Measurements from ENCODE around the gene DPEP1. TPM values are rescaled to one million over a fixed set of nuclear protein-coding genes. Genes with fewer than 3 reads are reported as not detected.

The DPEP1 gene
- total RNA-seq, 2 experiments from 2014 or later, result not detected

DNA sequence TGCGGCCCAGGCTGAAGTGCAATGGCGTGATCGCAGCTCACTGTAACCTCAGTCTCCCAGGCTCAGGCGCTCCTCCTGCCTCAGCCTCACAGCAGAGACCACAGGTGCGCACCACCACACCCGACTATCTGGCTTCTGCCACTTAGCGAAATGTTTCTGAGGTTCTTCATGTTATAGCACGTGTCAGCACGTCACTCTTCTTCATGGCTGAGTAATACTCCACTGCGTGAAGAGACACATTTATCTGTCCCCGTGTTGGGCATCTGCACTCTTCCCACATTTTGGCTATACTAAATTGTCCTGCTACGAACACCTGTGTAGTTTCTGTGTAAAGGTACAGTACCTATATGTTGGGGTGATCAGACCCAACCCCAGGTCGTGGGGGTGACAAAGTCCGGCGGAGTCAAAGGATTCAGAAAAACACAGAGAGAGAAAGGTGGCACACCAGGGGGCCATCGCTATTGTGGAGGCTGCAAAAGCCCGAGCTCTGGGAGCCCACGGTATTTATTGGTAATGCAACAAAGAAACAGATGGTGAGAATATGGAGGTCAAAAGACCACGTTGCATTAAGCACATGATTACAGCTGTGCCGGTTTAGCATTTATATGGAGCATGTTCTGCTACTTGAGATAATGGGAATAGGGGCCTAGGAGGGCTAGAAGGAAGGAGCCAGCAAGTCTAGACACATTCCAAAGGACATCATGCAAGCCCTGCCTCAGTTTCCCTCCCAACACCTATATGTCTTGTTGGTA, 851 bp upstream of the DPEP1 start:
- Mint-ChIP-seq H3K36me3 (peaks cover 5% of the 10 kb centered on the region), H3K4me3 (no peak overlapping the region), H3K4me1 (peaks cover 4% of the 10 kb centered on the region), H3K27me3 (no peaks in the 10 kb centered on the region), H3K27ac (no peak overlapping the region), H3K9me3 (peaks cover 2% of the 10 kb centered on the region)
- ATAC-seq (ENCODE audit: low read depth) (no peak), DNase-seq (no peak)
- POLR2A ChIA-PET, result interaction anchor here (0.7 kb wide), 1 partner anchor 32 kb away, joined by 3 read pairs; no protein-coding TSS in a partner anchor

DNA sequence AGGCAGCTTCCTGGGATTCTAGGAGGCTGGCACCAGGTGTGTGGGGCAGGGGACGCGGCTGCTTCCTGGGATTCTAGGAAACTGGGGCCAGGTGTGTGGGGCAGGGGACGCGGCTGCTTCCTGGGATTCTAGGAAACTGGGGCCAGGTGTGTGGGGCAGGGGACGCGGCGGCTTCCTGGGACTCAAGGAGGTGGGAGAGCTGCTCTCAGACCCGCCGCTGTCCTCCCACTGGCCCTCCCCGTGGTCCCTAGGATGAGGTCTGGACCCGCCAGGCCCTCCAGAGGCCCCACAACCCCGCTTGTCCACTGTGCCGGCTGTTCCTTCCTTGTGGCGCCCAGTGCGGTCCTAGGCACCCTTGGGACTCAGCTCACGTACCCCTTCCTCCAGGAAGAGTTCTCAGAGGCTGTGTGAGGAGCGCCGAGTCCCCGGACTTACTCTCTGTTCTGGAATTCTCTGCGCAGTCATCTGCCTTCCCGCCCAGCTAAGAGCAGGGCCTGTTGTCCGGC, 565 bp downstream of the DPEP1 start:
- H3K9me3 Mint-ChIP-seq, result peaks cover 2% of the 10 kb centered on the region
- POLR2A ChIA-PET, result no interaction called here
- peaks cover 4% of the 10 kb centered on the region for H3K4me1 Mint-ChIP-seq
- H3K4me3 Mint-ChIP-seq, result no peak overlapping the region
- H3K27ac Mint-ChIP-seq, result no peak overlapping the region
- ATAC-seq (ENCODE audit: low read depth) (no peak), DNase-seq (no peak)
- H3K36me3 Mint-ChIP-seq, result peaks cover 5% of the 10 kb centered on the region
- no peaks in the 10 kb centered on the region for H3K27me3 Mint-ChIP-seq

DNA sequence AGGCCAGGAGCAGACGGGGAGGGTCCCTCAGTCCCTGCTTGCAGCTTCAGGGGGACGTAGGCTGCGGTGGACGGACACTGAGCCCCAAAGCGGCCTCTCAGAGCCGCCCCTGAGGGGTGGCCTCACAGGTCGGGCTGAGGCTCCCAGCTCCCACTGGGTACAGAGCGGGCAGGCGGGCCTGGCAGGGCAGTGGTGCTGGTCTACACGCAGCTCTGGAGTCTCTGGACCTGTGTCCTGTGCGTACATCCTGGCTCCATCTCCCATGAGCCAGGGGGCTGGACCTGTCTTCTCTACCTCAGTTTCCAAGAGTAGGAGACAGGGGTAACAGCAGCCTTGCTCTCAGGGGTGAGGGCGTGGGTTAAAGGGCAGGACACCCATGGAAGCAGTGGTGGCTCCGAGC, 1.7 kb downstream of the DPEP1 start:
- no peaks in the 10 kb centered on the region for H3K27me3 Mint-ChIP-seq
- no peak for DNase-seq
- H3K36me3 Mint-ChIP-seq, result peaks cover 5% of the 10 kb centered on the region
- H3K4me3 Mint-ChIP-seq, result no peak overlapping the region
- peaks cover 4% of the 10 kb centered on the region for H3K4me1 Mint-ChIP-seq
- no peak overlapping the region for H3K27ac Mint-ChIP-seq
- POLR2A ChIA-PET, result no interaction called here
- no peak for ATAC-seq (ENCODE audit: low read depth)
- H3K9me3 Mint-ChIP-seq, result peaks cover 2% of the 10 kb centered on the region

DNA sequence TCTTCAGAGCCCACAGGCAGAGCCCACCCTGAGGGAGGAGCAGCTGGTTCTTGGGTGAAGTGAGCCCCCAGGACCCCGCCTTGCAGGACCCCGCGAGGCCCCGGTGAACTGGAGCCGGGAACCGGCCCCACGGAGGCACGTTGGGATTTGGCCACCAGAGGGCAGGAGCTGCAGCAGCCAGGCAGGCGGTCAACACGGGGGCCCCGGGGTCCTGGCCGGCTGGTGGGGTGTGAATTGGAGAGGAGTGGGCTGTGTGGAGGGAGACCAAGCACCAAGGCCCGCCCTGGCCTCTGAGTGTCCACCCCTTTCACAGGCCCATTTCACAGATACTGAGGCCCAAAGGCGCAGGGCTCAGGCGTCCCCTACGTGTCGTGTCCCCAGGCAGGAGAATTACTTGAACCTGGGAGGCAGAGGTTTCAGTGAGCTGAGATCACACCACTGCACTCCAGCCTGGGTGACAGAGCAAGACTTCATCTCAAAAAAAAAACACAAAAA, 2.2 kb downstream of the DPEP1 start:
- H3K27me3 Mint-ChIP-seq, result no peaks in the 10 kb centered on the region
- POLR2A ChIA-PET, result no interaction called here
- peaks cover 4% of the 10 kb centered on the region for H3K4me1 Mint-ChIP-seq
- H3K27ac Mint-ChIP-seq, result no peak overlapping the region
- H3K4me3 Mint-ChIP-seq, result no peak overlapping the region
- peaks cover 5% of the 10 kb centered on the region for H3K36me3 Mint-ChIP-seq
- ATAC-seq (ENCODE audit: low read depth), result no peak
- peaks cover 2% of the 10 kb centered on the region for H3K9me3 Mint-ChIP-seq
- no peak for DNase-seq

DNA sequence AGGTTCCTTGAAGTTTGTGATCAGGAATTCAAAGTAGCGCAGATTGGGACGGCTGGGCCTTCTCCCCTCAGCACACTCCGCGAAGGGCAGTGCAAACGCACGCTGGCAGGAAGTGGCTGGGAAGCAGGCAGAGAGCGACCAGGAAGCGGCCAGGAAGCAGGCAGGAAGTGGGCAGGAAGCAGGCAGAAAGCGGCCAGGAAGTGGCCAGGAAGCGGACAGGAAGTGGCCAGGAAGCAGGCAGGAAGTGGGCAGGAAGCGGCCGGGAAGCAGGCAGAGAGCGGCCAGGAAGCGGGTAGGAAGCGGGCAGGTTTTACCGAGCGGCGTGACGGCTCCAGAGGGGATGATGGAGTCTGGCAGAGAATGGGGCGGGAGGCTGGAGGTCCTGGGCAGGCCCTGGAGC, 3.2 kb downstream of the DPEP1 start:
- H3K4me3 Mint-ChIP-seq, result peak overlapping the region; percentile 47
- no peaks in the 10 kb centered on the region for H3K27me3 Mint-ChIP-seq
- ATAC-seq (ENCODE audit: low read depth) (no peak), DNase-seq (no peak)
- H3K9me3 Mint-ChIP-seq, result peaks cover 2% of the 10 kb centered on the region
- peaks cover 5% of the 10 kb centered on the region for H3K36me3 Mint-ChIP-seq
- POLR2A ChIA-PET, result no interaction called here
- H3K4me1 Mint-ChIP-seq, result peaks cover 4% of the 10 kb centered on the region
- peak overlapping the region; percentile 83 for H3K27ac Mint-ChIP-seq

DNA sequence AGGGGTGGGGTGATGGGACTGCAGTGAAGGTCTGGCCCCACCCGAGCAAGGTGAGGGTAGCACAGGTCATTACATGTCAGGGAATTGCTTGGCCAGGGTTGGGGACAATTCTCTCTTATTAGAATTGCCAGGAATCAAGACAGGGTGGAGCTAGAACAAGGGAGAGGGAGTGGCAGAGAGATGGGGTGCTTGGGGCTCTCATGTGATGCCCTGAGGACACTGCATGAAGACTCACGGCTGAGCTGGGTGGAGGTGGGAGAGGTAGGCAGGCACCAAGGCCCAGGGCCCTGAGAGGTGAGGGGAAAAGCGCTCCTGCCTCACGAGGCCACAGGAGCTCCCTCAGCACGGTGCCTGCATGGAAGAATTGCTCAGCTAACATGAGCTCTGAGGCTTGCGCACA, 3.6 kb downstream of the DPEP1 start:
- Mint-ChIP-seq H3K4me3 (peak overlapping the region; percentile 47), H3K4me1 (peaks cover 4% of the 10 kb centered on the region), H3K27ac (peak overlapping the region; percentile 83), H3K9me3 (peaks cover 2% of the 10 kb centered on the region), H3K36me3 (peaks cover 5% of the 10 kb centered on the region), H3K27me3 (no peaks in the 10 kb centered on the region)
- ATAC-seq (ENCODE audit: low read depth), result no peak
- POLR2A ChIA-PET, result no interaction called here
- DNase-seq, result no peak

DNA sequence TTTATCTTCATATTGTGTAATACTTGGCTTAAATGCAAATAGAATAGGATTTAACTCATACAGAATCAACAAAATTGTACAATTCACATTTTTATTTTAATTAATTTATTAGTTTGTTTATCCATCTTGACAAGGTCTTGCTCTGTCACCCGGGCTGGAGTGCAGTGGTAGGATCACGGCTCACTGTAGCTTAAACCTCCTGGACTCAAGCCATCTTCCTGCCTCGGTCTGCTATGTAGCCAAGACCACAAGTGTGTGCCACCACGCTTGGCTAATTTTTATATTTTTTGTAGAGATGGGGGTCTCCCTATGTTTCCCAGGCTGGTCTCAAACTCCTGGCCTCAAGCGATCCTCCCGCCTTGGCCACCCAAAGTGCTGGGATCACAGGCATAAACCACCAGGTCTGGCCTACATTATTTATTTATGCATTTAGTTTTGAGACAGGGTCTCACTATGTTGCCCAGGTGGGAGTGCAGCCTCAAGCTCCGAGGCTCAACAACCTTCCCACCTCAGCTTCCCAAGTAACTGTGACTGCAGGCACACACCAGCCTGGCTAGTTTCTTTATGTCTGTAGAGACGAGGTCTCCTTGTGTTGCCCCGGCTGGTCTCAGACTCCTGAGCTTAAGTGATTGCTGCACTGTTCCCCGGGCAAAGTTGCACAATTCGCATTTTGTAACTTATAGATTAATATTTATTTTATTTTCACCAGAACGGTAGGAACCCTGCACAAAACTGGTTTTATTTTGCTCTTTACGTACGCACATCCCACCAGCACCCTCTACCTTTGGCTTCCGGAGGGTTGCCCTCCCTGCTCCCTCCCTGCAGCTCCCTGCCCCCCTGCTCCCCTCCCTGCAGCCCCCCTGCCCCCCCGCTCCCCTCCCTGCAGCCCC, 4.9 kb downstream of the DPEP1 start:
- Mint-ChIP-seq H3K9me3 (peaks cover 2% of the 10 kb centered on the region), H3K4me1 (peaks cover 4% of the 10 kb centered on the region), H3K36me3 (peaks cover 5% of the 10 kb centered on the region), H3K27me3 (peaks cover 6% of the 10 kb centered on the region), H3K27ac (no peak overlapping the region), H3K4me3 (no peak overlapping the region)
- POLR2A ChIA-PET, result no interaction called here
- no peak for DNase-seq
- no peak for ATAC-seq (ENCODE audit: low read depth)

DNA sequence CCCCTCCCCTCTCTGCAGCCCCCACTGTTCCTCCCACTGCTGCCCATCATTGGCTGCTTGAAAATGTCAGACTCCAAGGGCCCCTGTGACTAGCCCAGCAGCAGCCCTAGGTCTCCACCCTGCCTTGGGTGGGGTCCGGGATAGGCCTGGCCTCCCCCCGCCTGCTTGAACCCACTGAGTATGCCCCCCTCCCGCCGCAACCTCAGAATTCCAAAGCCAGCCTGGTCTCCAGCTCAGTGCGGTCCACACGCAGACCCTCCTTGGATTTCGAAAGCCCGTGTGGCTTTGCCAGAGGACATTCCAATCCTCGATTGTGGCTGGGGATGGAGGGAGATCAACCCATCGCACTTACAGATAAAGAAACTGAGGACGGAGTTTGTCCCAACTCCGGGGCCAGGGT, 6.4 kb downstream of the DPEP1 start:
- peaks cover 6% of the 10 kb centered on the region for H3K4me1 Mint-ChIP-seq
- no peak overlapping the region for H3K4me3 Mint-ChIP-seq
- ATAC-seq (ENCODE audit: low read depth) (no peak), DNase-seq (no peak)
- H3K27ac Mint-ChIP-seq, result no peak overlapping the region
- H3K27me3 Mint-ChIP-seq, result peaks cover 16% of the 10 kb centered on the region
- POLR2A ChIA-PET, result no interaction called here
- peaks cover 5% of the 10 kb centered on the region for H3K36me3 Mint-ChIP-seq
- peaks cover 2% of the 10 kb centered on the region for H3K9me3 Mint-ChIP-seq

DNA sequence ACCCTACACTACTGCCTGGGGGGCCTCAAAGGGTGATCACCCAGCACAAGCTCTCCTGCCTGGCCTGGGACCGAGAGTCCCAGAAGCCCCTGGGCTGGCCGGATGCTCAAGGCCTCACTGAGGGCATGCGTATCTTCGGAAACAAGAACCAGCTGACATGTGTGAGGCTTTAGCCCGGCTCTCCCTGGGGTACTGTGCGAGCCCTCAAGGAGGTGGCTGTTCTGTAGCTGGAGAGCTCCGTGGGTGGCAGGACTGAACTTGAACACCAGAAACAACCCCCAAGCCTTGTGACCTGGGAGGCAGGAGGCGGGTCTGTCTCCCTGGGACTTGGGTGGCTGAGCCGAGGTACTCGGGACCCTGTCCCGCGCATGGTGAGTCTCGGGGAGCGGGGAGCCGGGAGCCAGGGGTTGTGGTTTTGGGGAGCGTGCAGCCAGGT, 7.0 kb downstream of the DPEP1 start:
- no peak for DNase-seq
- Mint-ChIP-seq H3K4me1 (peaks cover 6% of the 10 kb centered on the region), H3K27ac (no peak overlapping the region), H3K9me3 (peaks cover 2% of the 10 kb centered on the region), H3K36me3 (peaks cover 5% of the 10 kb centered on the region), H3K4me3 (no peak overlapping the region), H3K27me3 (peaks cover 20% of the 10 kb centered on the region)
- ATAC-seq (ENCODE audit: low read depth), result no peak
- POLR2A ChIA-PET, result no interaction called here

DNA sequence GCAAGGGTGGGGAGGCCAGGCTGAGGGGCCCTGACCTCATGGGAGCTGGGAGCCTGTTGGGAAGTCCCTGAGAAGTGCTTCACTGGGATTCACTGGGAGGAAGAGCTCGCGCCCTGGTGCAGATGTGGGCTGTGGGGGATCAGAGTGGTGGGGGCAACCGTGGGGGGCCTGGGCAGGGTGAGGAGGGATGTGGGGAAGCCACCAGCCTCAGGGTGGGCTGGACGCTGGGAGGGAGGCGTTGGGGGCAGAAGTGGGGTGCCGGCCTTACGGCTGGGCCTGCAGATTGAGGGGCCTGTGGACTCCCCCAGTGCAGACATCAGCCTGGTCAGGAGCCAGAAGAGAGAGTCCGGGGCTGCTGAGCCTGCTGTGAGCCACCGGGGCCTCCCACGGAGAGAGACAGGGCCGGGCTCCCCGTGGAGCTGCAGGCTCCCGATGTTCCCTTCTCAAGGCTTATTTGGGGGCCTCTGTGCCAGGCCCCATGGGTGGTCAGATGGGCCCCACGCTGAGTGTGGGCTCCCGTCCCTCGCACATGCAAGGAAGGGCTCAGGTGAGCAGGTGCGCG, 7.8 kb downstream of the DPEP1 start:
- no peak for ATAC-seq (ENCODE audit: low read depth)
- peaks cover 5% of the 10 kb centered on the region for H3K36me3 Mint-ChIP-seq
- H3K27me3 Mint-ChIP-seq, result peaks cover 21% of the 10 kb centered on the region
- no peak overlapping the region for H3K27ac Mint-ChIP-seq
- H3K9me3 Mint-ChIP-seq, result peaks cover 2% of the 10 kb centered on the region
- H3K4me1 Mint-ChIP-seq, result peaks cover 6% of the 10 kb centered on the region
- no peak for DNase-seq
- POLR2A ChIA-PET, result no interaction called here
- H3K4me3 Mint-ChIP-seq, result no peak overlapping the region

DNA sequence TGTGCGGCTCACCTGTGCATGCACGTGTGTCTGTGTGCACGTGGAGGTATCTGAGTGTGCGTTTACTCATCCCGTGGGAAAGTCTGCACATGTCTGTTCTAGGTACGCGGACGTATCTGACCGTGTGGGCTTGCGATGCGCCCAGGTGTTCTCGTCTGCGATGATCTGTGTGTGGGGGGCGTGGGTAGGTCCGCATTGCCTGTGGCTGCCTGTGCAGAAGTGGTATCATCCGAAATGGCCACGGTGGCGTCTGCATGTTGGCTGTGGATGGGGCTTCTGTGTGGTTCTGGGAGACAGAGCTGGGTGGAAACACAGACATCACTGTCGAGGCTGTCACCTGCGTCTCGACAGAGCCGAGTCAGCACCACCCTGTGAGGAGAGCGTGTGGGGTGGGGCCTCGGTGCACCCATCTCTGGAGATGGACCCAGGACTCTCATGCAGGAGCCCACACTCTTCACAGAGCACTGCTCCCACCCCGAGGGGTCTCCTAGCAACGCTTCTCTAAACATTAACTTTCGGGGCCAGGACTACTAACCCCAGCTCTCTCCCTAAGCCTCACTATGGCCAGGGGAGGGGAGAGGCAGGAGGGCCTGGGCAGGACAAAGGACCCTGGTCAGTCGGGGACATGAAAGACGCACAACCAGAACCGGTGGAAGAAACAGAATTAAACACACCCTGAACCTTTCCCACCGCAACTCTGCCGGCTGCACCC, 8.4 kb downstream of the DPEP1 start:
- H3K4me1 Mint-ChIP-seq, result peaks cover 2% of the 10 kb centered on the region
- H3K9me3 Mint-ChIP-seq, result no peaks in the 10 kb centered on the region
- POLR2A ChIA-PET, result no interaction called here
- ATAC-seq (ENCODE audit: low read depth) (no peak), DNase-seq (no peak)
- H3K36me3 Mint-ChIP-seq, result peaks cover 1% of the 10 kb centered on the region
- H3K4me3 Mint-ChIP-seq, result no peak overlapping the region
- H3K27me3 Mint-ChIP-seq, result peaks cover 21% of the 10 kb centered on the region
- no peak overlapping the region for H3K27ac Mint-ChIP-seq

DNA sequence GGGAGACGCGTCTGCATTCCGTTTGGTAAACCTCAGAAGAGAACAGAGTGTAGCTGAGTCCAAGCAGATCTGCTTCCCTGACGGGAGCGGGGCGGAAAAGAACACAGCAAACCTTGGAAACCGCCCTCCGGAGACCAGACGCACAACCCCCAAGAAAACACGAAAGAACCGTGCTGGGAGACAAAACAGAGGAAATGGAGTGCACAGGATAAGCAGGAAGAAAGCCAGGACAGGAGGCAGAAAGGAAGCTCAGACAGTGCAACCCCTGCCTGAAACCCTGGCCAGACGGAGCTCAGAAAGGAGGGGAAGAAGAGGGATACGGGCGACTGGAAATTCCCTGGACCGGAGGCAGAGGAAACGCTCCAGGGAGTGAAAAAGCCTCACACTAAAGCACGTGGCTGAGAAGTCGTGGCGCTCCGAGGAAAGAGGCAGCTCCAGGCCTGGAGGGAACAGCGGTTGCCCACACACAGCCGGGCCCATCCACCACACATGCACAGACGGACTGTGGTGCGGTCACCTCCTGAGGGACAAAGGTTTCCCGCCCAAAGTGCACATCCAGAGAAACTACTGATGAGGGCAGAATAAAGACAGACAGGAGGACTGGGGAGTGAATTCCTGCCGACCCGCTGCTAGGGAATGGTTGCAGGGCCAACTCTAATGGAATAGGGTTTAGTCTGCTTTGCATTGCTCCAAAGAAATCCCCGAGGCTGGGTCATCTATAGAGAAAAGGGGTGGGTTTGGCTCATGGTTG, 10.2 kb downstream of the DPEP1 start:
- DNase-seq (no peak), ATAC-seq (ENCODE audit: low read depth) (no peak)
- no peaks in the 10 kb centered on the region for H3K36me3 Mint-ChIP-seq
- peaks cover 2% of the 10 kb centered on the region for H3K4me1 Mint-ChIP-seq
- H3K9me3 Mint-ChIP-seq, result no peaks in the 10 kb centered on the region
- H3K27ac Mint-ChIP-seq, result no peak overlapping the region
- no peak overlapping the region for H3K4me3 Mint-ChIP-seq
- POLR2A ChIA-PET, result no interaction called here
- H3K27me3 Mint-ChIP-seq, result peaks cover 21% of the 10 kb centered on the region

Data from activated naive CD8-positive, alpha-beta T cell treated with anti-CD3 and anti-CD28 coated beads, Interleukin-2, amount 10 ng/mL, durations not matched to agents 7 days and 5 days (primary cell).